HG03175 (cell line): ENCODE measurements around the gene PRR23B.

Experiments used
- ATAC-seq: cut with Tn5 transposase; IDR thresholded peaks from one replicate; pipeline ENCODE4 v1.9.1; 2021; ENCODE audit warnings: mild to moderate bottlenecking, moderate library complexity; ENCODE audit not compliant: unreplicated experiment

PRR23B gene

GRCh38 chr3:138975351-138975750 is 45.4 kb downstream of the PRR23B start:
- no peak for ATAC-seq

- no peak for ATAC-seq
These were observed 46.3 kb downstream of the PRR23B start for GRCh38 chr3:138974462-138974861.

DNA sequence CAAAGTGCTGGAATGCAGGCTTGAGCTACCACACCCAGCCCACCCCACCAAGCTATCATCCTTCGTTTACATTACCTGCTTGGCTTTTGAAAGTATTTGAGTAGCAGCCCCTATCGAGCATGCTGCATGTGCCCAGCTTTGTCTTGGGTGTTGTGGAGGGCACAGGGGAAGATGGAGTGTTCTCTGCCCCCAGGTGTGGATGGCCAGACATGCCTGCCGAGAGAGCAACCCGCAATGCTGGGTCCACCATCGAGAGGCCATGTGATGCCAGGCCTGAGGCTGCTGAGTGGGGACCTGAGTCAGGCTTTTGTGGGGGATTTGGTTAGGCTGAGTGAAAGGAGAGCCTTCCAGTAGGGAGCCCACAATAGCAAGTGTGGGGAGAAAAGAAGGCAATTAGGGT is 47.8 kb downstream of the PRR23B start:
- no peak for ATAC-seq

DNA sequence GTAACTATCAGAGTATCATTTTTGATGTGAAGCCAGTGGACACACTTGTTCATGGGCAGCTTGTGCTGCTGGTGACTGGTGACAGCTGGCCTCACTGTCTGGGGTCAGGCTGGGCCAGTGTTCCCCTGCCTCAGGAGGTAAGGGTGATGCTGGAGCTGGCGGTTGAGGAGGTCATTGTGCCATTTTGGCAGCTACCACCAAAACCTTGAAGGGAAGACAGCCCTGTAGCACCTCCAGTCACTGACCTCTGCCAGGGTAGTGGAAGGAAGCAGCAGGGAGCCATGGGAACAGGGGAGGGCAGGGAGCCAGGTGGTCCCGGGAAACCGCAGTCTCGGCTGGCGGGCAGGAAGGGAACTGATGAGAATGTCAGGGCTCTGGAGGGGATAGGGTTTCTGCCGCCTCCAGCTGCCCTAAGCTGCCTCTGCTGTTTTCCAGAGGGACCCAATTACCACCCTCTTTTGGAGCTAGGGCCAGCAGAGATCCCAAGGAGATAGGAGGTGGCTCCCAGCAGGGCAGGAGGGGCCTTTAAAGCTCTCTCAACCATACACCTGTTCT is 48.9 kb downstream of the PRR23B start:
- ATAC-seq = no peak
